ENCODE data around the gene FANCD2.

Gene FANCD2

DNA sequence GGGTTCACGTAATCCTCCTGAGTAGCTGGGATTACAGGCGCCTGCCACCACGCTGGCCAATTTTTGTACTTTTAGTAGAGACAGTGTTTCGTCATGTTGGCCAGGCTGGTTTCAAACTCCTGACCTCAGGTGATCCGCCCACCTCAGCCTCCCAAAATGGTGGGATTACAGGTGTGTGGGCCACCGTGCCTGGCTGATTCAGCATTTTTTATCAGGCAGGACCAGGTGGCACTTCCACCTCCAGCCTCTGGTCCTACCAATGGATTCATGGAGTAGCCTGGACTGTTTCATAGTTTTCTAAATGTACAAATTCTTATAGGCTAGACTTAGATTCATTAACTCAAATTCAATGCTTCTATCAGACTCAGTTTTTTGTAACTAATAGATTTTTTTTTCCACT lies 124.8 kb downstream of the FANCD2 start:
- DNase-seq (no peak), ATAC-seq (ENCODE audit: insufficient read depth, low read depth) (no peak)
- H3K4me3 ChIP-seq (ENCODE audit: low read depth in 1 of 2, low read length in 2 of 2), result no peak overlapping the region
- peaks cover 25% of the 10 kb centered on the region for H4K20me1 ChIP-seq (ENCODE audit: insufficient read depth, low read length)
- peaks cover 25% of the 10 kb centered on the region for H3K79me2 ChIP-seq (ENCODE audit: insufficient read depth, low read length)
- no peak overlapping the region for H3K27ac ChIP-seq (ENCODE audit: low read length)
- TF ChIP-seq CTCF (IDR thresholded peaks at IDR 0.05; ENCODE audit: borderline replicate concordance, extremely low read depth, low read length, poor library complexity, severe bottlenecking), result no peak
- no peak for TF ChIP-seq EZH2 (IDR thresholded peaks at IDR 0.05; ENCODE audit: borderline replicate concordance, low read depth, low read length, severe bottlenecking)
- H3K4me1 ChIP-seq (ENCODE audit: insufficient read depth, low read length), result peaks cover 7% of the 10 kb centered on the region; the same call in 1 of the 2 replicates
- no peak overlapping the region for H3K4me2 ChIP-seq (ENCODE audit: insufficient read depth, low read length)
- no peak overlapping the region for H2AFZ ChIP-seq (ENCODE audit: low read depth, low read length)
- H3K27me3 ChIP-seq (ENCODE audit: insufficient read depth, low read length, poor library complexity), result no peaks in the 10 kb centered on the region
- peaks cover 78% of the 10 kb centered on the region for H3K36me3 ChIP-seq (ENCODE audit: insufficient read depth, low read length)
- H3K9ac ChIP-seq (ENCODE audit: low read depth, low read length), result no peak overlapping the region
- no peaks in the 10 kb centered on the region for H3K9me3 ChIP-seq (ENCODE audit: insufficient read depth, low read length, severe bottlenecking)

Data from DND-41 (cell line).